Keratinocyte (primary cell): ENCODE data around the gene FBXO46. TPM values are rescaled to one million over a fixed set of nuclear protein-coding genes. Genes with fewer than 3 reads are reported as not detected.

Experiments used
- DNase-seq: peaks from one replicate; pipeline ENCODE4 v3.0.0-alpha.2; 2011; ENCODE audit warnings: low read depth, missing footprints, low spot score
- FAIRE-seq: peaks from 2 replicates; lab custom pipeline; 2011; peaks lifted over from hg19 to GRCh38; lab: Jason Lieb, UNC
- H2AFZ ChIP-seq: 2 replicates; pipeline ENCODE4 v1.6.0; 2012; ENCODE audit warnings: low read length, control low read depth, inconsistent platforms; ENCODE audit not compliant: control insufficient read depth
- H3K27ac ChIP-seq: 2 replicates; pipeline ENCODE4 v1.5.1; 2011; ENCODE audit warnings: low read length; ENCODE audit not compliant: control insufficient read depth, insufficient read depth
- H3K27me3 ChIP-seq: 3 replicates; pipeline ENCODE4 v1.6.0; 2011; ENCODE audit warnings: low read length; ENCODE audit not compliant: control insufficient read depth, insufficient read depth; ENCODE audit errors: extremely low read depth
- H3K36me3 ChIP-seq, 2 experiments: 2 replicates in 1 of 2; 3 replicates in 1 of 2; pipeline ENCODE4 v1.5.1; 2011; ENCODE audit warnings: low read length in 2 of 2, mild to moderate bottlenecking in 1 of 2; ENCODE audit not compliant: control insufficient read depth in 2 of 2, insufficient read depth in 2 of 2; ENCODE audit errors: extremely low read depth in 1 of 2
- H3K4me1 ChIP-seq: 3 replicates; pipeline ENCODE4 v1.5.1; 2011; ENCODE audit warnings: low read length; ENCODE audit not compliant: control insufficient read depth, insufficient read depth; ENCODE audit errors: extremely low read depth
- H3K4me2 ChIP-seq: 3 replicates; pipeline ENCODE4 v1.6.0; 2011; ENCODE audit warnings: low read depth, low read length; ENCODE audit not compliant: control insufficient read depth, insufficient read depth; ENCODE audit errors: extremely low read depth
- H3K4me3 ChIP-seq, 3 experiments: fragments of 200-600 bp in 1 of 3; sonication (generic) in 1 of 3; 2 replicates in 2 of 3; 3 replicates in 1 of 3; pipeline ENCODE4 v1.5.1; 2011 to 2016; ENCODE audit warnings: low read length in 3 of 3, mild to moderate bottlenecking in 3 of 3, control low read depth in 2 of 3, inconsistent platforms in 1 of 3, low read depth in 1 of 3, mixed read lengths in 1 of 3, mixed run types in 1 of 3, moderate library complexity in 1 of 3; ENCODE audit not compliant: control insufficient read depth in 2 of 3, insufficient read depth in 2 of 3; ENCODE audit errors: extremely low read depth in 1 of 3
- H3K79me2 ChIP-seq: 2 replicates; pipeline ENCODE4 v1.6.0; 2012; ENCODE audit warnings: low read length; ENCODE audit not compliant: control insufficient read depth, insufficient read depth
- H3K9ac ChIP-seq: 3 replicates; pipeline ENCODE4 v1.6.0; 2011; ENCODE audit warnings: low read length; ENCODE audit not compliant: control insufficient read depth, insufficient read depth; ENCODE audit errors: extremely low read depth
- H3K9me1 ChIP-seq: 3 replicates; pipeline ENCODE4 v1.6.0; 2011; ENCODE audit warnings: low read length; ENCODE audit not compliant: control insufficient read depth, insufficient read depth; ENCODE audit errors: extremely low read depth
- H3K9me3 ChIP-seq: 2 replicates; pipeline ENCODE4 v1.5.1; 2012; ENCODE audit warnings: low read depth, low read length; ENCODE audit not compliant: control insufficient read depth
- H4K20me1 ChIP-seq: 3 replicates; pipeline ENCODE4 v1.6.0; 2011; ENCODE audit warnings: low read length; ENCODE audit not compliant: control insufficient read depth, insufficient read depth; ENCODE audit errors: extremely low read depth
- EZH2 ChIP-seq: IDR thresholded peaks from one replicate; pipeline ENCODE4 v1.6.1; 2012; ENCODE audit warnings: inconsistent platforms, mild to moderate bottlenecking, low read length, moderate library complexity
- dilution Hi-C: fragments of 300-500 bp; cut with MboI; formaldehyde crosslinking; loops from one replicate; pipeline ENCODE4 v1.7.0; 2020; ENCODE audit warnings: low sequenced_read_pairs; ENCODE audit not compliant: extremely low pct_ligation_motif_present
- polyA plus RNA-seq, 5 experiments: library from polyadenylated mRNA; depleted of rRNA in 3 of 5; stranded (reverse) in 3 of 5; stranded (forward) in 1 of 5; unstranded in 1 of 5; fragments of >200 nt; gene quantifications; 1 replicate in 1 of 5; 2 replicates in 3 of 5; 3 replicates in 1 of 5; pipeline versions ENCODE4 v1.2.1 to v1.2.3, GENCODE V29; 2011 to 2012; ENCODE audit warnings: missing spikeins in 2 of 5, low read depth in 1 of 5, low replicate concordance in 1 of 5
- TF ChIP-seq, protein P1 (sequence below), 3 experiments: IDR thresholded peaks in 1 of 3; conservative IDR thresholded peaks in 1 of 3; optimal IDR thresholded peaks in 1 of 3; 2 replicates in 2 of 3; 3 replicates in 1 of 3; pipeline versions ENCODE3 to v1.5.1; 2011; ENCODE audit warnings: low read length in 3 of 3, mild to moderate bottlenecking in 3 of 3, moderate library complexity in 2 of 3, control low read depth in 1 of 3, inconsistent platforms in 1 of 3; ENCODE audit not compliant: insufficient read depth in 2 of 3; ENCODE audit errors: extremely low read depth in 1 of 3

Gene FBXO46
- polyA plus RNA-seq, 1 donor (not counting 4 experiments of a cell fraction or from before 2014, with no cell fraction given), result 2.1 TPM

DNA sequence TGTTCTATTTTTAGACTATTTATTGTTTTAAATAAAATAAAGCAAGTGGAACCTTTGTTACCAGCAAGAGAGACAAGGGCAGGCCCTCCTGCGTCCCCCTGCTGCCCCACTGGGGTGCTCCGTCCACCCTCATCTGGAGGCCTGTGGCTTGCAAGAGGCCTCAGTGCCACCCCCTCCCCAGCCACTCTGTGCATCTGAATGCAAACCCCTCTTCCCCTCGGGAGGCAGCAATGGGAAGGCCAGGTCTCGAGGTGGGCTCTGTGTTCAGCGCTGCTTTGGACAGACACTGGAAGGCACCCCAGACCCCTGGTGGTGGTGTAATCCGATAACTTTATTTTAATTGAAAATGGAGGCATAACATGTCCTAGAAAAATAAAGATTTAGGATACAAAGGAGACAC, 33.8 kb upstream of the FBXO46 start:
- no peak overlapping the region for H3K9ac ChIP-seq
- DNase-seq (no peak), FAIRE-seq (no peak)
- H3K27me3 ChIP-seq, result no peaks in the 10 kb centered on the region
- peaks cover 10% of the 10 kb centered on the region for H3K4me1 ChIP-seq
- no peak for TF ChIP-seq EZH2
- TF ChIP-seq, protein P1, sequence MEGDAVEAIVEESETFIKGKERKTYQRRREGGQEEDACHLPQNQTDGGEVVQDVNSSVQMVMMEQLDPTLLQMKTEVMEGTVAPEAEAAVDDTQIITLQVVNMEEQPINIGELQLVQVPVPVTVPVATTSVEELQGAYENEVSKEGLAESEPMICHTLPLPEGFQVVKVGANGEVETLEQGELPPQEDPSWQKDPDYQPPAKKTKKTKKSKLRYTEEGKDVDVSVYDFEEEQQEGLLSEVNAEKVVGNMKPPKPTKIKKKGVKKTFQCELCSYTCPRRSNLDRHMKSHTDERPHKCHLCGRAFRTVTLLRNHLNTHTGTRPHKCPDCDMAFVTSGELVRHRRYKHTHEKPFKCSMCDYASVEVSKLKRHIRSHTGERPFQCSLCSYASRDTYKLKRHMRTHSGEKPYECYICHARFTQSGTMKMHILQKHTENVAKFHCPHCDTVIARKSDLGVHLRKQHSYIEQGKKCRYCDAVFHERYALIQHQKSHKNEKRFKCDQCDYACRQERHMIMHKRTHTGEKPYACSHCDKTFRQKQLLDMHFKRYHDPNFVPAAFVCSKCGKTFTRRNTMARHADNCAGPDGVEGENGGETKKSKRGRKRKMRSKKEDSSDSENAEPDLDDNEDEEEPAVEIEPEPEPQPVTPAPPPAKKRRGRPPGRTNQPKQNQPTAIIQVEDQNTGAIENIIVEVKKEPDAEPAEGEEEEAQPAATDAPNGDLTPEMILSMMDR (optimal IDR thresholded peaks at IDR 0.05 in 1 of 3, IDR thresholded peaks at IDR 0.05 in 1 of 3, conservative IDR thresholded peaks at IDR 0.05 in 1 of 3; ENCODE audit: extremely low read depth in 1 of 3, insufficient read depth in 2 of 3, low read length in 3 of 3), result no peak
- no peak overlapping the region for H2AFZ ChIP-seq
- H4K20me1 ChIP-seq, result no peaks in the 10 kb centered on the region
- no peaks in the 10 kb centered on the region for H3K36me3 ChIP-seq
- no peak overlapping the region for H3K4me2 ChIP-seq
- H3K4me3 ChIP-seq, result no peak overlapping the region
- H3K9me1 ChIP-seq, result no peaks in the 10 kb centered on the region
- H3K79me2 ChIP-seq, result no peaks in the 10 kb centered on the region
- H3K27ac ChIP-seq, result no peak overlapping the region
- dilution Hi-C loops, result no loop called here
- H3K9me3 ChIP-seq, result no peaks in the 10 kb centered on the region

DNA sequence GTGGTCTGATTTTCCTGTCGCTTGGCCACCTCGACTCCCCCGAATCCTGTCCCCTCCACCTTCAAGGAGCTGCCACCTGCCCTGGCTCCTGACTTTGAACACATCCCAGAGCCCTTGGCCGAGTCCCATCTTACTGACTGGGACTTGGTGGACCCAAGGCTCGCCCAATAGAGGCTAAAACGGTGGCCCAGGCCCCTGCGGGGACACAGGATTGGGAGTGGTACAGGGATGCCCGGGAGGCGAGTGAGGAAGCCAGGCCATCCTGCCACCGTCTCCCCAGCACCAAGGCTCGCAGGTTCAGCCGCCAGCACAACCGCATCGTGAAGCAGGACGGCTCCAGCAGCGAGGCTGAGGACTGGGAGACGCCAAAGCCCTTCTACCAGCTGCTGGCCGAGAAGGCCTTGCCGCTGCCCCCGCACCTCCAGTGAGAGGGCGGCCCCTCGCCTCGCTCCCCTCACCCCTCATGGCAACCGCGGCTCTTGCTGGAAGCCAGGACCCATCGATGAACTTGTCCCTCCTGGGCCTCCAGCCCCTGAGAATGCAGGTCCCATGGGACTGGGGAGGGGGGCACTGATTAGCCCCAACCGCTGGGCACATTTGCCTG, 33.1 kb upstream of the FBXO46 start:
- no peaks in the 10 kb centered on the region for H3K9me3 ChIP-seq
- dilution Hi-C loops, result no loop called here
- no peaks in the 10 kb centered on the region for H3K9me1 ChIP-seq
- no peaks in the 10 kb centered on the region for H3K36me3 ChIP-seq
- H3K27me3 ChIP-seq, result no peaks in the 10 kb centered on the region
- H3K79me2 ChIP-seq, result no peaks in the 10 kb centered on the region
- H3K27ac ChIP-seq, result no peak overlapping the region
- no peak for TF ChIP-seq EZH2
- H3K4me3 ChIP-seq, result no peak overlapping the region
- no peak overlapping the region for H2AFZ ChIP-seq
- peaks cover 10% of the 10 kb centered on the region for H3K4me1 ChIP-seq
- no peaks in the 10 kb centered on the region for H4K20me1 ChIP-seq
- H3K4me2 ChIP-seq, result no peak overlapping the region
- H3K9ac ChIP-seq, result no peak overlapping the region
- FAIRE-seq (no peak), DNase-seq (no peak)
